ENCODE measurements around the gene PLN. TPM values are rescaled to one million over a fixed set of nuclear protein-coding genes. Genes with fewer than 3 reads are reported as not detected.

PLN gene
- total and polyA plus RNA-seq, 4 donors: 1.6 to 12.3 (median 6.7) TPM

DNA sequence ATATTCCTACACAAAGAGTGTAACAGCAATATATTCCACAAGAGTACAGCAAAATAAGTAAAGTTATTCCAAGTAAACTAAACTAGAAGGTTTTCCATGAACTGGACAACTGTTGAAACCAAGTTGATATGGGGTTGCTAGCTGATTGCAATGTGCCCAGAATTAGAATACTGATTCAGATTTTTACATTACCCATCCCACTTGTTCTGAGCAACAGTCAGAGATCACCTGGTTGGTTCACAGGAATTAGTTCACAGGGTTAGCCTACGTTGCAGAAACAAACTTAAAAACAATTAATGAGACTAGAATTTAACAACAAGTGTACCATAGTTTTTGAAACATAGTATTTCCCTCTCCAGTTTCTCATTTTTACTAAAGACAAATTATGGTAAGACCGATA, 54.2 kb downstream of the PLN start:
- no peaks in the 10 kb centered on the region for H3K9me3 ChIP-seq (ENCODE audit: control insufficient read depth in 4 of 4, insufficient read depth in 3 of 4, low read length in 3 of 4)
- no peak overlapping the region for H3K9ac ChIP-seq (ENCODE audit: insufficient read depth in 1 of 2, low read length in 2 of 2)
- H3K27me3 ChIP-seq (ENCODE audit: control insufficient read depth in 3 of 3, insufficient read depth in 3 of 3, low read length in 2 of 3): no peaks in the 10 kb centered on the region
- ATAC-seq (ENCODE audit: insufficient read depth, low FRiP score): no peak
- DNase-seq: no peak
- no peak overlapping the region for H3K4me3 ChIP-seq
- 95 to 97% methylated on average over 2 of the region's 2 CpGs for WGBS, 2 donors
- peaks cover 0 to 8% (median 0%) of the 10 kb centered on the region in 5 donors for H3K4me1 ChIP-seq (ENCODE audit: control insufficient read depth in 5 of 5, insufficient read depth in 5 of 5, low read length in 5 of 5)
- no peak overlapping the region for H3K27ac ChIP-seq (ENCODE audit: low read depth in 1 of 2, low read length in 1 of 2)
- peaks cover 0 to 7% (median 0%) of the 10 kb centered on the region in 4 donors for H3K36me3 ChIP-seq (ENCODE audit: control insufficient read depth in 4 of 4, insufficient read depth in 4 of 4, low read length in 4 of 4)
- TF ChIP-seq, protein P1, sequence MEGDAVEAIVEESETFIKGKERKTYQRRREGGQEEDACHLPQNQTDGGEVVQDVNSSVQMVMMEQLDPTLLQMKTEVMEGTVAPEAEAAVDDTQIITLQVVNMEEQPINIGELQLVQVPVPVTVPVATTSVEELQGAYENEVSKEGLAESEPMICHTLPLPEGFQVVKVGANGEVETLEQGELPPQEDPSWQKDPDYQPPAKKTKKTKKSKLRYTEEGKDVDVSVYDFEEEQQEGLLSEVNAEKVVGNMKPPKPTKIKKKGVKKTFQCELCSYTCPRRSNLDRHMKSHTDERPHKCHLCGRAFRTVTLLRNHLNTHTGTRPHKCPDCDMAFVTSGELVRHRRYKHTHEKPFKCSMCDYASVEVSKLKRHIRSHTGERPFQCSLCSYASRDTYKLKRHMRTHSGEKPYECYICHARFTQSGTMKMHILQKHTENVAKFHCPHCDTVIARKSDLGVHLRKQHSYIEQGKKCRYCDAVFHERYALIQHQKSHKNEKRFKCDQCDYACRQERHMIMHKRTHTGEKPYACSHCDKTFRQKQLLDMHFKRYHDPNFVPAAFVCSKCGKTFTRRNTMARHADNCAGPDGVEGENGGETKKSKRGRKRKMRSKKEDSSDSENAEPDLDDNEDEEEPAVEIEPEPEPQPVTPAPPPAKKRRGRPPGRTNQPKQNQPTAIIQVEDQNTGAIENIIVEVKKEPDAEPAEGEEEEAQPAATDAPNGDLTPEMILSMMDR (IDR thresholded peaks at IDR 0.05; ENCODE audit: control extremely low read depth, extremely low read depth): no peak

GRCh38 chr6:118603372-118603771, 55.3 kb downstream of the PLN start:
- peaks cover 0 to 8% (median 0%) of the 10 kb centered on the region in 5 donors for H3K4me1 ChIP-seq (ENCODE audit: control insufficient read depth in 5 of 5, insufficient read depth in 5 of 5, low read length in 5 of 5)
- WGBS, 2 donors: 99% methylated on average over 2 of the region's 2 CpGs
- no peaks in the 10 kb centered on the region for H3K27me3 ChIP-seq (ENCODE audit: control insufficient read depth in 3 of 3, insufficient read depth in 3 of 3, low read length in 2 of 3)
- H3K27ac ChIP-seq (ENCODE audit: low read depth in 1 of 2, low read length in 1 of 2): no peak overlapping the region
- H3K9ac ChIP-seq (ENCODE audit: insufficient read depth in 1 of 2, low read length in 2 of 2): no peak overlapping the region
- H3K36me3 ChIP-seq (ENCODE audit: control insufficient read depth in 4 of 4, insufficient read depth in 4 of 4, low read length in 4 of 4): peaks cover 0 to 7% (median 0%) of the 10 kb centered on the region in 4 donors
- H3K4me3 ChIP-seq: no peak overlapping the region
- DNase-seq (no peak), ATAC-seq (ENCODE audit: insufficient read depth, low FRiP score) (no peak)
- TF ChIP-seq, protein P1 (IDR thresholded peaks at IDR 0.05; ENCODE audit: control extremely low read depth, extremely low read depth): no peak
- H3K9me3 ChIP-seq (ENCODE audit: control insufficient read depth in 4 of 4, insufficient read depth in 3 of 4, low read length in 3 of 4): no peaks in the 10 kb centered on the region

DNA sequence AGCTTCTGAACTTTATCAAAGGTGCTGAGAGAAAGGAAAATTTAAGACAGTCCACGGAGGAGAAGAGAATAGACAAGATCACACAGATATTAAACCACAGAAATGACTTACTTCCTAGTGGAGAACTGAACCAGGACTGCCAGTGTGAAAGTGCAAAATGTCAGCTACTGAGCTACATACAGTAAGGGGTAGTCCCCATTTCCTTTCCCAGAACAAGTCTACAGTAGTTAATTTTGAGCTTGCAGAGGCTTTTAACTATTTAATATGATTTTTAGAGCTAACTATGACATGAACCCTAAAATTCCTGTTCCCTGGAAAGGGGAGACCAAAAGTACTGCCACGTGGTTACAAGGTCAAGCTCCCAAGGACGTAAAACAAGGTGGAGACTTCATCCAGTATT, 58.2 kb downstream of the PLN start:
- no peak overlapping the region for H3K9ac ChIP-seq (ENCODE audit: insufficient read depth in 1 of 2, low read length in 2 of 2)
- peaks cover 0 to 3% (median 0%) of the 10 kb centered on the region in 5 donors for H3K4me1 ChIP-seq (ENCODE audit: control insufficient read depth in 5 of 5, insufficient read depth in 5 of 5, low read length in 5 of 5)
- H3K36me3 ChIP-seq (ENCODE audit: control insufficient read depth in 4 of 4, insufficient read depth in 4 of 4, low read length in 4 of 4): peaks cover 0 to 7% (median 0%) of the 10 kb centered on the region in 4 donors
- H3K27ac ChIP-seq (ENCODE audit: low read depth in 1 of 2, low read length in 1 of 2): no peak overlapping the region
- no peak overlapping the region for H3K4me3 ChIP-seq
- DNase-seq (no peak), ATAC-seq (ENCODE audit: insufficient read depth, low FRiP score) (no peak)
- H3K9me3 ChIP-seq (ENCODE audit: control insufficient read depth in 4 of 4, insufficient read depth in 3 of 4, low read length in 3 of 4): peaks cover 0 to 1% (median 0%) of the 10 kb centered on the region in 4 donors
- WGBS, 2 donors: 58 to 62% methylated on average over 3 of the region's 3 CpGs
- H3K27me3 ChIP-seq (ENCODE audit: control insufficient read depth in 3 of 3, insufficient read depth in 3 of 3, low read length in 2 of 3): no peaks in the 10 kb centered on the region
- TF ChIP-seq, protein P1 (IDR thresholded peaks at IDR 0.05; ENCODE audit: control extremely low read depth, extremely low read depth): no peak

GRCh38 chr6:118606858-118607257, 58.8 kb downstream of the PLN start:
- 84 to 86% methylated on average over 5 of the region's 5 CpGs for WGBS, 2 donors
- Histone ChIP-seq H3K27ac (ENCODE audit: low read depth in 1 of 2, low read length in 1 of 2) (no peak overlapping the region), H3K36me3 (ENCODE audit: control insufficient read depth in 4 of 4, insufficient read depth in 4 of 4, low read length in 4 of 4) (peaks cover 0 to 9% (median under 1%) of the 10 kb centered on the region in 4 donors), H3K4me3 (no peak overlapping the region), H3K27me3 (ENCODE audit: control insufficient read depth in 3 of 3, insufficient read depth in 3 of 3, low read length in 2 of 3) (no peaks in the 10 kb centered on the region), H3K9ac (ENCODE audit: insufficient read depth in 1 of 2, low read length in 2 of 2) (no peak overlapping the region), H3K4me1 (ENCODE audit: control insufficient read depth in 5 of 5, insufficient read depth in 5 of 5, low read length in 5 of 5) (peaks cover 0 to 2% (median 0%) of the 10 kb centered on the region in 5 donors), H3K9me3 (ENCODE audit: control insufficient read depth in 4 of 4, insufficient read depth in 3 of 4, low read length in 3 of 4) (peaks cover 0 to 1% (median 0%) of the 10 kb centered on the region in 4 donors)
- TF ChIP-seq, protein P1 (IDR thresholded peaks at IDR 0.05; ENCODE audit: control extremely low read depth, extremely low read depth): no peak
- DNase-seq (no peak), ATAC-seq (ENCODE audit: insufficient read depth, low FRiP score) (no peak)

Measured in lung (tissue), 12 donors.